Activated naive CD8-positive, alpha-beta T cell treated with anti-CD3 and anti-CD28 coated beads, Interleukin-2, amount 10 ng/mL, durations not matched to agents 7 days and 5 days (primary cell): Measurements from ENCODE around the gene MUC5AC. TPM values are rescaled to one million over a fixed set of nuclear protein-coding genes. Genes with fewer than 3 reads are reported as not detected.
"Not testable (repeated sequence)": the region's sequence is repeated elsewhere in the genome, so short reads cannot be mapped to it uniquely, and the experiment has no call there.

Source experiments
- ATAC-seq: fragments of 150-1000 bp; cut with Tn5 transposase; one replicate; pipeline ENCODE4 v1.10.0; 2021; ENCODE audit warnings: low read depth, moderate library complexity
- POLR2A ChIA-PET: fragments of 350-600 bp; sonication (Branson Sonifier 250); formaldehyde crosslinking; loops from one replicate; lab custom pipeline; 2021; ENCODE audit warnings: antibody characterized with exemption; lab: Charles Lee
- DNase-seq: peaks from one replicate; pipeline ENCODE4 v3.0.0; 2021
- H3K27ac Mint-ChIP-seq: one replicate; pipeline ENCODE4 v1.8.0; 2022; ENCODE audit warnings: mild to moderate bottlenecking, mixed read lengths
- H3K27me3 Mint-ChIP-seq: one replicate; pipeline ENCODE4 v1.8.0; 2022; ENCODE audit warnings: mild to moderate bottlenecking, moderate library complexity, mixed read lengths
- H3K36me3 Mint-ChIP-seq: one replicate; pipeline ENCODE4 v1.8.0; 2021; ENCODE audit warnings: mild to moderate bottlenecking, mixed read lengths
- H3K4me1 Mint-ChIP-seq: one replicate; pipeline ENCODE4 v1.8.0; 2021; ENCODE audit warnings: mixed read lengths
- H3K4me3 Mint-ChIP-seq: one replicate; pipeline ENCODE4 v1.8.0; 2022; ENCODE audit warnings: mild to moderate bottlenecking, moderate library complexity, mixed read lengths
- H3K9me3 Mint-ChIP-seq: one replicate; pipeline ENCODE4 v1.8.0; 2021; ENCODE audit warnings: mixed read lengths
- total RNA-seq, 2 experiments: library from RNA; stranded (reverse); gene quantifications; one replicate each; pipeline ENCODE4 v1.2.3, GENCODE V29; 2021

Gene MUC5AC
- total RNA-seq, 2 experiments from 2014 or later = not detected

DNA sequence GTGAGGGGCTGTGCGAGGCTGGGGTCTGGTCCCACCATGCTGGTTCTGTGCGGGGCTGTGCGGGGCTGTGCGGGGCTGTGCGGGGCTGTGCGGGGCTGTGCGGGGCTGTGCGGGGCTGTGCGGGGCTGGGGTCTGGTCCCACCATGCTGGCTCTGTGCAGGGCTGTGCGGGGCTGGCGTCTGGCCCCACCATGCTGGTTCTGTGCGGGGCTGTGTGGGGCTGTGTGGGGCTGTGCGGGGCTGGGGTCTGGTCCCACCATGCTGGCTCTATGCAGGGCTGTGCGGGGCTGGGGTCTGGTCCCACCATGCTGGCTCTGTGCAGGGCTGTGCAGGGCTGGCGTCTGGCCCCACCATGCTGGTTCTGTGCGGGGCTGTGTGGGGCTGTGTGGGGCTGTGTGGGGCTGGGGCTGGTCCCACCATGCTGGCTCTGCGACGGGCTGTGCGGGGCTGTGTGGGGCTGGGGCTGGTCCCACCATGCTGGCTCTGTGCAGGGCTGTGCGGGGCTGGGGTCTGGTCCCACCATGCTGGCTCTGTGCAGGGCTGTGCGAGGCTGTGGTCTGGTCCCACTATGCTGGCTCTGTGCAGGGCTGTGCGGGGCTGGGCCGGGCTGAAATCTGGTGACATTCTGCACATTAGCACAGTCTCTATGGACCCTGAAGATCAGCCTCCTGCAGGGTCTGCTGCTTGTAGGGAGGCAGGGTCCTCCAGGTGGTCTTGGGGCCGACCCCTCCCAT, 1.9 kb downstream of the MUC5AC start:
- DNase-seq, H3K27ac Mint-ChIP-seq, H3K27me3 Mint-ChIP-seq, POLR2A ChIA-PET, H3K9me3 Mint-ChIP-seq, ATAC-seq, H3K4me1 Mint-ChIP-seq, H3K4me3 Mint-ChIP-seq, H3K36me3 Mint-ChIP-seq: not testable (repeated sequence)

DNA sequence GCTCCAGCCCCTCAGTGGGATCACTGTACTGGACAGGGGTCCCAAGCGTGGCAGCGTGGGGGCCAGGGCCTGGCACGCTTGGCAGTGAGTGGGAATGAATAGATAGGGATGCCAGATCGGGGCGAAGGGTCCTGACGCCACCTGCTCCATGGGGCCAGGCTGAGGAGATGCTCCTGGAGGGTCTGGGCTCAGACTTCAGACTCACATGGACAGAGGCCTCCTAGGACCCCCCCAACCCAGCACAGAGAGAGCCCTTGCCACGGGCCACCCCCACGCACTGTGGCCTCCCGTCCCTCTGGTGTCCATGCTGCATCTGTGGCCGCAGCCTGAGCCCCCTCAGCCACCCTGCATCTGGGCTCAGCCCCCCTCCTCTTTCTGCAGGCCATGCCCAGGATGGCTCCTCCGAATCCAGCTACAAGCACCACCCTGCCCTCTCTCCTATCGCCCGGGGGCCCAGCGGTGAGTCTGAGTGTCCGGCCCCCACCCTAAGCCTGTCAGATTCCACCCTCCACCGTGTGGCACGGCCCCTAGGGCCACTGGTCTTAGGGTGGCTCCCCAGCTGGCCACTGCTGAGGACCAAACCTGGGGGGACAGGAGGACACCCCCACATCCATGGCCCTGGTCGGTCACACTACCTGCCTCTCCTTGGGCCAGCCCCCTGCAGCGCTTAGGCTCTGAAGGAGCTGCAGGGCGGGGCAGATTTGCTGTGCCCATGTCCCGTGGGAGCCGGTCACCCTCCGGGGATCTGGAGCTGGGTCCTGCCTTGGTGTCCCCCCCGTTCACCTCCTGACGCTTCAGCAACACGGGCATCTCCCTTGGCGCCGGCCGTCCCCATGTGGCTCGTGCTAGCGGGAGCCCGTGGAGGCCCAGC, 2.7 kb downstream of the MUC5AC start:
- ATAC-seq = no peak
- Mint-ChIP-seq H3K27me3 (no peaks in the 10 kb centered on the region), H3K9me3 (no peaks in the 10 kb centered on the region), H3K4me3 (no peak overlapping the region), H3K36me3 (no peaks in the 10 kb centered on the region), H3K4me1 (no peaks in the 10 kb centered on the region), H3K27ac (no peak overlapping the region)
- POLR2A ChIA-PET = no interaction called here
- no peak for DNase-seq

DNA sequence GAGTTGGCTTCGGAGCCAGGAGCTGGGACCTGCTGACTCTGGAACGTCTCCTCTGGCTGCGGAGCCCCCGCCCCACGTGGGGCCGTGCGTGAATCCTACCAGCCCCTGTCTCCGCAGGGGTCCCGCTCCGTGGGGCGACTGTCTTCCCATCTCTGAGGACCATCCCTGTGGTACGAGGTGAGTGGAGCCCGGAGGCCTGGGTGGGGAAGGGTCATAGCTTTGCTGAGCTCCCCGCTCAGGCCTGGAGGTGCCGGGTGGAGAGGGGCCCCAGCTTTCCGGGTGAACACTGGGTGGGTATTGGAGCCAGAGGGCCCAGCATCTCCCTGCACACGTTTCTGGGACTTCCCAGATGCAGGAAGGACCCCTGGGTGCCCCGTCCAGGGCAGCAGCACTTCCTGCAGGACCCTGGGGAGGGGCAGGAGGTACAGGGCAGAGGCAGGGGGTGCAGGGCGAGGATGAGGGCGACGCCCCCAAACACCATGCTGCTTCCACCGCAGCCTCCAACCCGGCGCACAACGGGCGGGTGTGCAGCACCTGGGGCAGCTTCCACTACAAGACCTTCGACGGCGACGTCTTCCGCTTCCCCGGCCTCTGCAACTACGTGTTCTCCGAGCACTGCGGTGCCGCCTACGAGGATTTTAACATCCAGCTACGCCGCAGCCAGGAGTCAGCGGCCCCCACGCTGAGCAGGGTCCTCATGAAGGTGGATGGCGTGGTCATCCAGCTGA, 3.8 kb downstream of the MUC5AC start:
- ATAC-seq = no peak
- H3K27me3 Mint-ChIP-seq = no peaks in the 10 kb centered on the region
- POLR2A ChIA-PET = no interaction called here
- DNase-seq = no peak
- H3K36me3 Mint-ChIP-seq = no peaks in the 10 kb centered on the region
- H3K9me3 Mint-ChIP-seq = no peaks in the 10 kb centered on the region
- no peaks in the 10 kb centered on the region for H3K4me1 Mint-ChIP-seq
- H3K27ac Mint-ChIP-seq = no peak overlapping the region
- no peak overlapping the region for H3K4me3 Mint-ChIP-seq

DNA sequence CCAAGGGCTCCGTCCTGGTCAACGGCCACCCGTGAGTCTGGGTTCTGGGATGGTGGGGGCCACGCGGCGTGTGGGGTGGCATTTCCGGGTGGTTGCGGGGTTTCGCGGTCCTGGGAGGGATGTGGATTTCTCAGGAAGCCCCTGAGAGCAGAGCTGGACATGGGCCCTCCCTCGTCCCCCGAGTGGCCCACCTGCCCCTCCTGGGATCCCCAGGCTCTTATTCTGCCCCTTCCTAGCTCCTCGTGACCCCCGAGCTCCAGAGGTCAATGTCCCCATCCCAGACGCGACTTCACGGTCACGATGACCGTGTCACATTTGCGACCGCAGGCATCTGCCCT, 4.4 kb downstream of the MUC5AC start:
- ATAC-seq = no peak
- no peaks in the 10 kb centered on the region for H3K36me3 Mint-ChIP-seq
- H3K4me3 Mint-ChIP-seq = no peak overlapping the region
- H3K9me3 Mint-ChIP-seq = no peaks in the 10 kb centered on the region
- no peak for DNase-seq
- H3K4me1 Mint-ChIP-seq = no peaks in the 10 kb centered on the region
- POLR2A ChIA-PET = no interaction called here
- no peaks in the 10 kb centered on the region for H3K27me3 Mint-ChIP-seq
- no peak overlapping the region for H3K27ac Mint-ChIP-seq

DNA sequence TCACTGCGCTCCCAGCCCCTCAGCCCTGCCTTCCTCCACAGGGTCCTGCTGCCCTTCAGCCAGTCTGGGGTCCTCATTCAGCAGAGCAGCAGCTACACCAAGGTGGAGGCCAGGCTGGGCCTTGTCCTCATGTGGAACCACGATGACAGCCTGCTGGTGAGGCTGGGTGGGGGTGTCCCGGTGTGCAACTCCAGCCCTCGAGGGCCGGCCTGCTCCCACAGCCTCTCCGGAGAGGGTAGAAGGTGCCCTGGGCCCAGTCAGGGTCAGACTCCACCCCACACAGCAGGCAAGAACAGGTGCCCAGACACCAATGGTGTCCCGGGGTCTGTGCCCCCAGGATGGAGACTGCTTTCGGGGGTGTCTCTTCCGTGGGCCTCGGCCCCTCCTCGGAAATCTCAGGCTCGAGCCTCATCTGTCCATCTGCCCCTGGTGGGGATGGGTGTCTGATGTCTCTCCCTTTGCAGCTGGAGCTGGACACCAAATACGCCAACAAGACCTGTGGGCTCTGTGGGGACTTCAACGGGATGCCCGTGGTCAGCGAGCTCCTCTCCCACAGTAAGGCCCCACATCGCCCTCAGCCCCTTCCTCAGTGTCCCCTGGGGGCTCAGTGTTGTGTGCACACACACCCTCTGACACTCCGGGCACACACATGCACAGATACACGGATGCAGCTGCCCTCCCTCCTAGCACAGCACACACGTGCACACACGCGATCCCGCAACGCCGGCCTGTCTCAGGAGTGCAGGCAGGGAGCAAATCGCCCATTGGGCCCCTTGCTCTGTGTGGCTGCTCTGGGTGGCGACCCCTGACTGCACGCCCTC, 4.9 kb downstream of the MUC5AC start:
- H3K36me3 Mint-ChIP-seq = no peaks in the 10 kb centered on the region
- DNase-seq = no peak

DNA sequence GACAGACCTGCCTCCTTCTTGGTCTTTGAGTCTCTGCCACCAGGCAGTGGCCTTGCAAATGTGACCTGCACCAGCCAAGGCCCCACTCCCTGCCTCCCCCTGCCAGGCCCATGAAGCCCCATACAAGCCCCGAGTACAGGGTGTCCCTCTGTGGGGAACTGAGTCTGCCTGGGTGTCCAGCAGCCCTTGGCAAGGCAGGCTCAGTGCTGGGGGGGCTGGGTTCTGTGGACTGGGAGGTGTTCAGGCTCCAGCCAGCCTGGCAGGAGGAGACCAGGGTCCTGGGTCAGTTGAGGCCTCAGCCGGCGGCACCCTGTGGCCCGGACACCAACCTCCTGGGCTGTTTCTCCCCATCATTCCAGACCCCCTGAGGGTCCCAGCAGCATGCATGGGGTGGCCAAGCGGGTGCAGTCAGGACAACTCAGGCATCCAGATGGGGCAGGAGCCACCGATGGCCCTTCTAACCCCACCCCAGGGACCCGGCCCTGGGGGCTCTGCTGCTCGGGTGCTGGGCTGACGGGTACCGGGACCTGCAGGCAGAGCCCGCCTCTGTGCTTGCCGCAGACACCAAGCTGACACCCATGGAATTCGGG, 5.7 kb downstream of the MUC5AC start:
- Mint-ChIP-seq H3K9me3 (no peaks in the 10 kb centered on the region), H3K27me3 (no peaks in the 10 kb centered on the region), H3K36me3 (no peaks in the 10 kb centered on the region), H3K27ac (no peak overlapping the region), H3K4me3 (no peak overlapping the region), H3K4me1 (no peaks in the 10 kb centered on the region)
- POLR2A ChIA-PET = no interaction called here
- ATAC-seq (no peak), DNase-seq (no peak)

More for the DNA sequence above, 4.9 kb downstream of the MUC5AC start:
- Mint-ChIP-seq H3K4me3 (no peak overlapping the region), H3K9me3 (no peaks in the 10 kb centered on the region), H3K4me1 (no peaks in the 10 kb centered on the region), H3K27me3 (no peaks in the 10 kb centered on the region), H3K27ac (no peak overlapping the region)
- POLR2A ChIA-PET = no interaction called here
- no peak for ATAC-seq

DNA sequence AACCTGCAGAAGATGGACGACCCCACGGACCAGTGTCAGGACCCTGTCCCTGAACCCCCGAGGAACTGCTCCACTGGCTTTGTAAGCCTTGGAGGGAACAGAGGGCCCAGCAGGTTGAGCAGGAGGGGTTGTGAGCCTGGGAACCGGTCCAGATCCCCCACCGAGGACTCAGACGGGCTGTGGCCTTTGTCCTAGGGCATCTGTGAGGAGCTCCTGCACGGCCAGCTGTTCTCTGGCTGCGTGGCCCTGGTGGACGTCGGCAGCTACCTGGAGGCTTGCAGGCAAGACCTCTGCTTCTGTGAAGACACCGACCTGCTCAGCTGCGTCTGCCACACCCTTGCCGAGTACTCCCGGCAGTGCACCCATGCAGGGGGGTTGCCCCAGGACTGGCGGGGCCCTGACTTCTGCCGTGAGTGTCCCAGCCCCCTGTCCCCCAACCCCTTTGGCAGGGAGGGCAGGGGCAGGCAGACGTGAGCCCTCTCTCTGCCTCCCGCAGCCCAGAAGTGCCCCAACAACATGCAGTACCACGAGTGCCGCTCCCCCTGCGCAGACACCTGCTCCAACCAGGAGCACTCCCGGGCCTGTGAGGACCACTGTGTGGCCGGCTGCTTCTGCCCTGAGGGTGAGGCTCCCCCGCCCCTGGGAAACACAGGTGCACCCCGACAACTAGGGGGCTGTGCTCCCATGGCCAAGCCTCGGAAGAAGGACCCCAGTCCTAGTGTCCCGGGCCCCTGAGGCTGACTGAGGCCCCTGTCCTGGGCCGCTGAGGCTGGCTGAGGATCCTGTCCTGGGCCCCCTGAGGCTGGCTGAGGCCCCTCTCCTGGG, 6.4 kb downstream of the MUC5AC start:
- ATAC-seq (no peak), DNase-seq (peak; percentile 24)
- Mint-ChIP-seq H3K27ac (no peak overlapping the region), H3K9me3 (no peaks in the 10 kb centered on the region), H3K4me1 (no peaks in the 10 kb centered on the region), H3K27me3 (no peaks in the 10 kb centered on the region), H3K4me3 (no peak overlapping the region), H3K36me3 (no peaks in the 10 kb centered on the region)
- POLR2A ChIA-PET = no interaction called here

DNA sequence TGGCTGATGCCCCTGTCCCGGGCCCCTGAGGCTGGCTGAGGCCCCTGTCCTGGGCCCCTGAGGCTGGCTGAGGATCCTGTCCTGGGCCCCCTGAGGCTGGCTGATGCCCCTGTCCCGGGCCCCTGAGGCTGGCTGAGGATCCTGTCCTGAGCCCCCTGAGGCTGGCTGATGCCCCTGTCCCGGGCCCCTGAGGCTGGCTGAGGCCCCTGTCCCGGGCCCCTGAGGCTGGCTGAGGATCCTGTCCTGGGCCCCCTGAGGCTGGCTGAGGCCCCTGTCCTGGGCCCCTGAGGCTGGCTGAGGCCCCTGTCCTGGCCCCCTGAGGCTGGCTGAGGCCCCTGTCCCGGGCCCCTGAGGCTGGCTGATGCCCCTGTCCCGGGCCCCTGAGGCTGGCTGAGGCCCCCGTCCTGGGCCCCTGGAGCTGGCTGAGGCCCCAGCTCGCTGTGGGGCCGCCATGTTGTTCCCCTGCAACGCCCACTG, 7.1 kb downstream of the MUC5AC start:
- ATAC-seq, H3K4me3 Mint-ChIP-seq: not testable (repeated sequence)

DNA sequence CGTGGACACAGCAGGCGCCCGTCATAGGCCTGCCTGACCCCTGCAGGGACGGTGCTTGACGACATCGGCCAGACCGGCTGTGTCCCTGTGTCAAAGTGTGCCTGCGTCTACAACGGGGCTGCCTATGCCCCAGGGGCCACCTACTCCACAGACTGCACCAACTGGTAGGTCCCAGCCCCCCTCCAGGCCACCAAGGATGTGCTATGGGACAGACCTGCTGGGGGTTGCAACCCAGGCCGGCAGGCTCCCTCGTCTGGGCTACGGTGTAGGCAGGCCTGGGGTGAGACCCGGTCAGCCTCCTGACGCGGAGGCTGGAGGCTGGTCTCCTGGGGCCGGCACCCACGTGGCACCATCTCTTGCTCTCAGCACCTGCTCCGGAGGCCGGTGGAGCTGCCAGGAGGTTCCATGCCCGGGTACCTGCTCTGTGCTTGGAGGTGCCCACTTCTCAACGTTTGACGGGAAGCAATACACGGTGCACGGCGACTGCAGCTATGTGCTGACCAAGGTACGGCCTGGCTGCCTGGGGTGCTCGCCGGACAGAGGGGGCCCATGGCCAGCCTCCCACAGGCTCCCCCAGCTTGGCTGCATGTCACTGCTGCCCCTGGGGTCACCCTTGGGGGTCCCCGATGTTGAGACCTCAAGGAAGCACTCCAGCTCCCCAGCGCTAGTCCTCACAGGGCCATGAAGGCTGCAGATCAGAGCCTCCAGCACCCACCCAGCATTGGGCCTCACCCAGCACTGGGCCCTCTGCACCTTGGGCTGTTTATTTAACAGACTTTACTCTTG, 7.7 kb downstream of the MUC5AC start:
- no peak overlapping the region for H3K4me3 Mint-ChIP-seq
- no peaks in the 10 kb centered on the region for H3K36me3 Mint-ChIP-seq
- H3K4me1 Mint-ChIP-seq = no peaks in the 10 kb centered on the region
- H3K9me3 Mint-ChIP-seq = no peaks in the 10 kb centered on the region
- POLR2A ChIA-PET = no interaction called here
- DNase-seq = peak; percentile 25
- ATAC-seq = no peak
- no peaks in the 10 kb centered on the region for H3K27me3 Mint-ChIP-seq
- no peak overlapping the region for H3K27ac Mint-ChIP-seq

More for the DNA sequence above, 7.1 kb downstream of the MUC5AC start:
- H3K4me1 Mint-ChIP-seq, H3K36me3 Mint-ChIP-seq, H3K27me3 Mint-ChIP-seq, POLR2A ChIA-PET, H3K9me3 Mint-ChIP-seq, H3K27ac Mint-ChIP-seq: not testable (repeated sequence)
- peak; percentile 17 for DNase-seq

DNA sequence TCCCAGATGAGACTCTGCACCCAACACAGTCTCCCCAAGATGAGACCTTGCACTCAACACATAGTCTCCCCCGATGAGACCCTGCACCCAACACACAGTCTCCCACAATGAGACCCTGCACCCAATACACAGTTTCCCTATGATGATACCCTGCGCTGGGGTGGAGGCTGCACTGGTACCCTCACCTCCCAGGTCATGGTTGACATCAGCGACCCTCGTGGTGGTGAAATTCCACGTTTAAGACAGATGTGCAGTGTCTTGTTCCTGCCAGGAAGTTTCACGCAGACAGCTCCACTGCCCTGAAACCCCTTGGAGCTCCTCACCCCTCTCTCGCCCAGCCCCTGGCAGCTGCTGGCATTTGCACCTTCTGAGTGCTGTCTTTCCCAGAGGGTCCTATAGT, 9.5 kb downstream of the MUC5AC start:
- H3K9me3 Mint-ChIP-seq = peaks cover 8% of the 10 kb centered on the region
- H3K36me3 Mint-ChIP-seq = peaks cover 4% of the 10 kb centered on the region
- ATAC-seq = no peak
- POLR2A ChIA-PET = no interaction called here
- no peak for DNase-seq
- H3K27me3 Mint-ChIP-seq = no peaks in the 10 kb centered on the region
- H3K4me1 Mint-ChIP-seq = peaks cover 2% of the 10 kb centered on the region
- H3K4me3 Mint-ChIP-seq = no peak overlapping the region
- H3K27ac Mint-ChIP-seq = no peak overlapping the region

DNA sequence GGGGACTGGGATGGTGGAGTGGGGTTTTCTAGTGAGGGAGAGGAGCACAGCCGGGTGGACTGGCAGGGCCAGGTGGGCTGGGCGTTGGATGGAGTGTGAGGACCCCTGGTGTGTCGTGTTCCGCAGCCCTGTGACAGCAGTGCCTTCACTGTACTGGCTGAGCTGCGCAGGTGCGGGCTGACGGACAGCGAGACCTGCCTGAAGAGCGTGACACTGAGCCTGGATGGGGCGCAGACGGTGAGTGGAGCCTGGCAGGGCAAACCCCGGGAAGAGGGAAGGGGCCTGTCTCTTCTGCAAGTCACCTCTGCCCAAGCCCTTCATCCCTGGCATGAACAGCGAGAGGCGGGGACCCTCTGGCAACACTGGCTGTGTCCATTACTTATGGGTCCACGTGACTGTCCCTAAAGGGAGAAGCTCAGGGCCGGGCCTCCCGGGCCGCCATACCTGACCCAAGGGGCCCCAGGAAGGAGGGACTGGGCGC, 10.0 kb downstream of the MUC5AC start:
- peaks cover 8% of the 10 kb centered on the region for H3K9me3 Mint-ChIP-seq
- peaks cover 4% of the 10 kb centered on the region for H3K36me3 Mint-ChIP-seq
- ATAC-seq (no peak), DNase-seq (no peak)
- H3K27ac Mint-ChIP-seq = no peak overlapping the region
- POLR2A ChIA-PET = no interaction called here
- no peaks in the 10 kb centered on the region for H3K27me3 Mint-ChIP-seq
- H3K4me3 Mint-ChIP-seq = no peak overlapping the region
- peaks cover 2% of the 10 kb centered on the region for H3K4me1 Mint-ChIP-seq
